Measurements from ENCODE around the gene PPP1R9A.

The PPP1R9A gene

GRCh38 chr7:95264363-95264891 is 357.0 kb downstream of the PPP1R9A start:
- no peak for DNase-seq (ENCODE audit: low read depth)

- DNase-seq (ENCODE audit: low read depth) = no peak
Observed at GRCh38 chr7:95265634-95266033, 358.2 kb downstream of the PPP1R9A start.

GRCh38 chr7:95267754-95268153 is 360.4 kb downstream of the PPP1R9A start:
- DNase-seq (ENCODE audit: low read depth) = no peak

- no peak for DNase-seq (ENCODE audit: low read depth)
Observed at GRCh38 chr7:95269640-95270039, 362.2 kb downstream of the PPP1R9A start.

GRCh38 chr7:95276114-95276513 is 368.7 kb downstream of the PPP1R9A start:
- DNase-seq (ENCODE audit: low read depth) = no peak

- DNase-seq (ENCODE audit: low read depth) = no peak
Observed at GRCh38 chr7:95279417-95279816, 372.0 kb downstream of the PPP1R9A start.

GRCh38 chr7:95286096-95286495 is 378.7 kb downstream of the PPP1R9A start:
- DNase-seq (ENCODE audit: low read depth) = no peak

- no peak for DNase-seq (ENCODE audit: low read depth)
Observed at GRCh38 chr7:95290166-95290830, 382.9 kb downstream of the PPP1R9A start.

GRCh38 chr7:95295397-95295796 is 388.0 kb downstream of the PPP1R9A start:
- no peak for DNase-seq (ENCODE audit: low read depth)

- DNase-seq (ENCODE audit: low read depth) = no peak
Observed at GRCh38 chr7:95296456-95296855, 389.1 kb downstream of the PPP1R9A start.

- no peak for DNase-seq (ENCODE audit: low read depth)
Observed at GRCh38 chr7:95297041-95297440, 389.6 kb downstream of the PPP1R9A start.

- no peak for DNase-seq (ENCODE audit: low read depth)
Observed at GRCh38 chr7:95298091-95298490, 390.7 kb downstream of the PPP1R9A start.

GRCh38 chr7:95303013-95303905 is 395.9 kb downstream of the PPP1R9A start:
- DNase-seq (ENCODE audit: low read depth) = no peak

- DNase-seq (ENCODE audit: low read depth) = no peak
Observed at GRCh38 chr7:95304990-95305389, 397.6 kb downstream of the PPP1R9A start.

GRCh38 chr7:95309951-95310350 is 402.6 kb downstream of the PPP1R9A start:
- no peak for DNase-seq (ENCODE audit: low read depth)

GRCh38 chr7:95311389-95311788 is 404.0 kb downstream of the PPP1R9A start:
- DNase-seq (ENCODE audit: low read depth) = no peak

GRCh38 chr7:95312561-95312960 is 405.2 kb downstream of the PPP1R9A start:
- no peak for DNase-seq (ENCODE audit: low read depth)

GRCh38 chr7:95316588-95316987 is 409.2 kb downstream of the PPP1R9A start:
- no peak for DNase-seq (ENCODE audit: low read depth)

- DNase-seq (ENCODE audit: low read depth) = no peak
Observed at GRCh38 chr7:95317546-95317945, 410.2 kb downstream of the PPP1R9A start.

- no peak for DNase-seq (ENCODE audit: low read depth)
Observed at GRCh38 chr7:95317966-95318365, 410.6 kb downstream of the PPP1R9A start.

GRCh38 chr7:95318501-95319100 is 411.2 kb downstream of the PPP1R9A start:
- no peak for DNase-seq (ENCODE audit: low read depth)

- DNase-seq (ENCODE audit: low read depth) = no peak
Observed at GRCh38 chr7:95319570-95319969, 412.2 kb downstream of the PPP1R9A start.

GRCh38 chr7:95320651-95321050 is 413.3 kb downstream of the PPP1R9A start:
- DNase-seq (ENCODE audit: low read depth) = no peak

All from GM04503 (cell line).